Natural killer cell (primary cell): ENCODE results near the gene PLPPR1. TPM values are rescaled to one million over a fixed set of nuclear protein-coding genes. Genes with fewer than 3 reads are reported as not detected.
"Not testable (repeated sequence)": the region's sequence is repeated elsewhere in the genome, so short reads cannot be mapped to it uniquely, and the experiment has no call there.

Experiments
- ATAC-seq, 3 donors: fragments of 150-1000 bp in 2 of 3; fragments of 200-7000 bp in 1 of 3; cut with Tn5 transposase; 1 replicate in 1 of 3; 2 replicates in 2 of 3; pipeline ENCODE4 v1.10.0; 2021; ENCODE audit warnings: mild to moderate bottlenecking in 2 of 3, moderate library complexity in 2 of 3
- DNase-seq, 2 donors: peaks; one replicate each; pipeline versions ENCODE4 v3.0.0 to v3.0.0-alpha.2; 2013 to 2021; ENCODE audit warnings: mixed read lengths in 1 of 2
- H3K27ac ChIP-seq: one replicate; pipeline ENCODE4 v1.5.1; 2013; ENCODE audit warnings: mild to moderate bottlenecking, low read length
- H3K27me3 ChIP-seq: one replicate; pipeline ENCODE4 v1.6.1; 2013; ENCODE audit warnings: low read length; ENCODE audit not compliant: control insufficient read depth, insufficient read depth
- H3K36me3 ChIP-seq: one replicate; pipeline ENCODE4 v1.6.1; 2013; ENCODE audit warnings: low read length; ENCODE audit not compliant: control insufficient read depth, insufficient read depth
- H3K4me1 ChIP-seq: one replicate; pipeline ENCODE4 v1.6.1; 2013; ENCODE audit warnings: low read length; ENCODE audit not compliant: control insufficient read depth, insufficient read depth
- H3K4me3 ChIP-seq: one replicate; pipeline ENCODE4 v1.5.1; 2013; ENCODE audit warnings: low read length
- H3K9me3 ChIP-seq: one replicate; pipeline ENCODE4 v1.6.1; 2013; ENCODE audit warnings: low read length; ENCODE audit not compliant: control insufficient read depth, insufficient read depth
- H3K27ac Mint-ChIP-seq, 2 donors: one replicate each; pipeline ENCODE4 v1.8.0; 2022; ENCODE audit warnings: mild to moderate bottlenecking in 2 of 2, mixed read lengths in 2 of 2, moderate library complexity in 1 of 2
- H3K27me3 Mint-ChIP-seq, 2 donors: one replicate each; pipeline ENCODE4 v1.8.0; 2022; ENCODE audit warnings: low read depth in 2 of 2, mixed read lengths in 2 of 2
- H3K36me3 Mint-ChIP-seq: one replicate; pipeline ENCODE4 v1.8.0; 2022; ENCODE audit warnings: mixed read lengths
- H3K4me1 Mint-ChIP-seq, 2 donors: one replicate each; pipeline ENCODE4 v1.8.0; 2022; ENCODE audit warnings: mixed read lengths in 2 of 2
- H3K4me3 Mint-ChIP-seq: one replicate; pipeline ENCODE4 v1.8.0; 2022; ENCODE audit warnings: mild to moderate bottlenecking, moderate library complexity, mixed read lengths
- H3K9me3 Mint-ChIP-seq, 2 donors: one replicate each; pipeline ENCODE4 v1.8.0; 2022; ENCODE audit warnings: mixed read lengths in 2 of 2
- WGBS: methylation state at CpG from one replicate; pipeline ENCODE4 v1.1.7; 2013; ENCODE audit warnings: missing lambda C conversion rate; ENCODE audit not compliant: insufficient coverage; 5-methylcytosine and 5-hydroxymethylcytosine counted together
- intact Hi-C: fragments of 100-400 bp; cut with micrococcal nuclease; formaldehyde crosslinking; loops from one replicate; pipeline ENCODE4 v1.14.2; 2022
- total RNA-seq, 4 donors: library from RNA; stranded (reverse); fragments of 120-200 nt in 1 of 4; gene quantifications; one replicate each; pipeline versions ENCODE4 v1.2.3 to v1.2.4, GENCODE V29; 2013 to 2022
- TF ChIP-seq, protein P1 (sequence below): fragments of 200-600 bp; IDR thresholded peaks from one replicate; pipeline ENCODE4 v1.8.0; 2022; ENCODE audit warnings: antibody characterized with exemption

PLPPR1 gene
- total RNA-seq, 3 donors from 2014 or later (not counting 1 experiment from before 2014, with no cell fraction given) = not detected

GRCh38 chr9:101037430-101037829 is 8.9 kb downstream of the PLPPR1 start:
- Histone ChIP-seq H3K36me3 (no peaks in the 10 kb centered on the region), H3K27ac (no peak overlapping the region), H3K9me3 (no peaks in the 10 kb centered on the region), H3K27me3 (peaks cover 2% of the 10 kb centered on the region), H3K4me1 (no peaks in the 10 kb centered on the region), H3K4me3 (no peak overlapping the region)
- H3K27me3 Mint-ChIP-seq = no peaks in the 10 kb centered on the region
- intact Hi-C loops = no loop called here
- H3K4me3 Mint-ChIP-seq = no peak overlapping the region
- DNase-seq (no peak), ATAC-seq (no peak)
- H3K4me1 Mint-ChIP-seq = no peaks in the 10 kb centered on the region
- H3K36me3 Mint-ChIP-seq = no peaks in the 10 kb centered on the region
- TF ChIP-seq, protein P1, sequence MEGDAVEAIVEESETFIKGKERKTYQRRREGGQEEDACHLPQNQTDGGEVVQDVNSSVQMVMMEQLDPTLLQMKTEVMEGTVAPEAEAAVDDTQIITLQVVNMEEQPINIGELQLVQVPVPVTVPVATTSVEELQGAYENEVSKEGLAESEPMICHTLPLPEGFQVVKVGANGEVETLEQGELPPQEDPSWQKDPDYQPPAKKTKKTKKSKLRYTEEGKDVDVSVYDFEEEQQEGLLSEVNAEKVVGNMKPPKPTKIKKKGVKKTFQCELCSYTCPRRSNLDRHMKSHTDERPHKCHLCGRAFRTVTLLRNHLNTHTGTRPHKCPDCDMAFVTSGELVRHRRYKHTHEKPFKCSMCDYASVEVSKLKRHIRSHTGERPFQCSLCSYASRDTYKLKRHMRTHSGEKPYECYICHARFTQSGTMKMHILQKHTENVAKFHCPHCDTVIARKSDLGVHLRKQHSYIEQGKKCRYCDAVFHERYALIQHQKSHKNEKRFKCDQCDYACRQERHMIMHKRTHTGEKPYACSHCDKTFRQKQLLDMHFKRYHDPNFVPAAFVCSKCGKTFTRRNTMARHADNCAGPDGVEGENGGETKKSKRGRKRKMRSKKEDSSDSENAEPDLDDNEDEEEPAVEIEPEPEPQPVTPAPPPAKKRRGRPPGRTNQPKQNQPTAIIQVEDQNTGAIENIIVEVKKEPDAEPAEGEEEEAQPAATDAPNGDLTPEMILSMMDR = no peak
- peaks cover 3 to 6% of the 10 kb centered on the region in 2 donors for H3K9me3 Mint-ChIP-seq
- no peak overlapping the region for H3K27ac Mint-ChIP-seq
- 79% methylated on average over 2 of the region's 3 CpGs for WGBS

GRCh38 chr9:101038488-101038887 is 10.0 kb downstream of the PLPPR1 start:
- no peak overlapping the region for H3K4me3 ChIP-seq
- H3K36me3 Mint-ChIP-seq = no peaks in the 10 kb centered on the region
- H3K27ac ChIP-seq = no peak overlapping the region
- ATAC-seq = no peak
- no peak overlapping the region for H3K27ac Mint-ChIP-seq
- H3K27me3 ChIP-seq = no peaks in the 10 kb centered on the region
- H3K4me1 Mint-ChIP-seq = no peaks in the 10 kb centered on the region
- no peak overlapping the region for H3K4me3 Mint-ChIP-seq
- TF ChIP-seq, protein P1 = no peak
- H3K27me3 Mint-ChIP-seq = no peaks in the 10 kb centered on the region
- H3K9me3 ChIP-seq = no peaks in the 10 kb centered on the region
- no peaks in the 10 kb centered on the region for H3K4me1 ChIP-seq
- intact Hi-C loops = no loop called here
- 68% methylated on average over 4 of the region's 4 CpGs for WGBS
- no peak for DNase-seq
- peaks cover 0 to 8% of the 10 kb centered on the region in 2 donors for H3K9me3 Mint-ChIP-seq
- no peaks in the 10 kb centered on the region for H3K36me3 ChIP-seq

DNA sequence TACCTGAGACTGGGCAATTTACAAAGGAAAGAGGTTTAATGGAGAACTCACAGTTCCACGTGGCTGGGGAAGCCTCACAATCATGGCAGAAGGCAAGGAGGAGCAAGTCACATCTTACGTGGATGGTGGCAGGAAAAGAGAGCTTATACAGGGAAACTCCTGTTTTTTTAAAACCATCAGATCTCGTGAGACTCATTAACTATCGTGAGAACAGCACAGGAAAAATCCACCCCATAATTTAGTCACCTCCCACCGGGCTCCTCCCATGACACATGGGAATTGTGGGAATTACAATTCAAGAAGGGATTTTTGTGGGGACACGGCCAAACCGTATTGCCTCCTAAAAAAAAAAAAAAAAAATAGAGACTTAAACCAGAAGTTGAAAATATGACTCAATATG is 11.1 kb downstream of the PLPPR1 start:
- H3K36me3 Mint-ChIP-seq, H3K27ac ChIP-seq, H3K27ac Mint-ChIP-seq, H3K9me3 Mint-ChIP-seq, H3K4me3 Mint-ChIP-seq, H3K9me3 ChIP-seq, H3K36me3 ChIP-seq, H3K4me1 Mint-ChIP-seq, H3K4me3 ChIP-seq, DNase-seq, ATAC-seq, H3K27me3 ChIP-seq, intact Hi-C loops, H3K4me1 ChIP-seq, H3K27me3 Mint-ChIP-seq: not testable (repeated sequence)
- WGBS = 88% methylated on average over 5 of the region's 7 CpGs

DNA sequence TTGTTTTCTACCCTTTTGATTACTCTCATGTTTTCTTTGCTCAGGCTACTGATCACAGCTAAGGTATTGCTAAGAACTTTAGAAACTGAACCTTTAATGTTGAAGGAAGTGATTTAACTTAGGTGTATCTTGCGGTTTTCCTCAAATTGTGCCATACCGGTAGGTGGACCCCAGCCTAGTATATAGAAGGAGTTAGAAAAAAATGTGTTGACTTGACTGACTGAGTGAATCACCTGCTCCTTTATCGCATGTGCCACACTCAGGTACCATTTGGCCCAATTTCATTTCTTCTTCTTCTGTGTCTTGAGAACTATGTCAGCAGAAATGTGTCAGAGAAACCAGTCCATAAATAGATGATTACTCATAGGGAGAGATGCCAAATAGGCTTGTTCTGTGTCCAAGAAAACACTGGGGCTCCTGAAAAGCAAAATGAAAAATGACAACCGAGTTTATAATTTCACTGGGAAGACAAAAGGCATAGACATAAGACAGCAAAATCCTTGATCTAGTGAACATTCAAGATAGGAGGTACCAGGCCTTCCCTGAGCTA is 19.4 kb downstream of the PLPPR1 start:
- Mint-ChIP-seq H3K27ac (no peak overlapping the region), H3K4me1 (no peaks in the 10 kb centered on the region), H3K4me3 (no peak overlapping the region), H3K36me3 (no peaks in the 10 kb centered on the region), H3K9me3 (peaks cover 5 to 13% of the 10 kb centered on the region in 2 donors), H3K27me3 (no peaks in the 10 kb centered on the region)
- Histone ChIP-seq H3K4me3 (no peak overlapping the region), H3K36me3 (no peaks in the 10 kb centered on the region), H3K27ac (no peak overlapping the region), H3K27me3 (no peaks in the 10 kb centered on the region), H3K9me3 (no peaks in the 10 kb centered on the region), H3K4me1 (no peaks in the 10 kb centered on the region)
- intact Hi-C loops = no loop called here
- ATAC-seq (no peak), DNase-seq (no peak)
- 92% methylated on average over 4 of the region's 4 CpGs for WGBS
- TF ChIP-seq, protein P1 = no peak
